ENCODE measurements around the gene KLC1.

KLC1 gene

GRCh38 chr14:103739793-103740501, 110.9 kb downstream of the KLC1 start:
- Mint-ChIP-seq H3K27ac (no peak overlapping the region), H3K4me3 (no peak overlapping the region), H3K36me3 (peaks cover 31% of the 10 kb centered on the region), H3K9me3 (no peaks in the 10 kb centered on the region), H3K4me1 (no peaks in the 10 kb centered on the region)
- ATAC-seq (no peak), DNase-seq (ENCODE audit: low spot score in 2 of 2) (no peak)

DNA sequence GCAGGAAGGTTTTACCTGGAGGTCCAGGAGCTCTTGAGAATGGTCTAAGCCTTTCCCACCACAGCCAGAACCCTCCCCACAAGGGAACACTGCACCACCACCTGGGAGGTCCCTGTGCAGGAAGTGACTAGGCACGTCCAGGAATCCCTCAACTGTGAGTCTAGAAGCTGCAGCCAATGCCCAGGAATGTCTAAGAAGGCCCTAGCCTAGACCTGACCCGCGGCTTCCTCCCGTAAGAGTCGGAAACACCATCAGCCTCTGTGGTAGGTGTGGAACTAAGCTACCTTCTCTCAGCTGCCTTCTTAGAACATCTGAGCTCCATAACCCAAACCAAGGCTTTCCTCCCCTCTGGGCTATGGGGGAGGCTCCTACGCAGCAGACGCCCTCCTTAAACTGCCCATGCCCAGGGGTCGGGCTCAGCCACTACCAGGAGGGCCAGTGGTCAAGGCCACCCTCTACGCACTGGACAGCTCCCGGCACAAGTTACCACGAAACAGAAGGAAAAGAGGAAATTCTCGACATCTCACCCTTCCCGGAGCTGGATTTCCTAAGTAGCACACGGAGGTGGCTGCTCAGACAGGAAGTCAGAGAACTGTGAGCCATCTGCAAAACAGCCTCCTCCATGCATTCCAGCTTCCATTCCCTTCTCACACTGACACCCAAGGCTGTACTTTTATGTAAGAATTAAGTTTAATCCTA, 112.1 kb downstream of the KLC1 start:
- Mint-ChIP-seq H3K36me3 (peaks cover 29% of the 10 kb centered on the region), H3K9me3 (no peaks in the 10 kb centered on the region), H3K4me1 (no peaks in the 10 kb centered on the region), H3K4me3 (no peak overlapping the region), H3K27ac (no peak overlapping the region)
- ATAC-seq (no peak), DNase-seq (ENCODE audit: low spot score in 2 of 2) (no peak)

GRCh38 chr14:103741876-103742275, 112.9 kb downstream of the KLC1 start:
- DNase-seq (ENCODE audit: low spot score in 2 of 2) (no peak), ATAC-seq (no peak)
- Mint-ChIP-seq H3K27ac (no peak overlapping the region), H3K4me1 (no peaks in the 10 kb centered on the region), H3K36me3 (peaks cover 29% of the 10 kb centered on the region), H3K4me3 (no peak overlapping the region), H3K9me3 (no peaks in the 10 kb centered on the region)

DNA sequence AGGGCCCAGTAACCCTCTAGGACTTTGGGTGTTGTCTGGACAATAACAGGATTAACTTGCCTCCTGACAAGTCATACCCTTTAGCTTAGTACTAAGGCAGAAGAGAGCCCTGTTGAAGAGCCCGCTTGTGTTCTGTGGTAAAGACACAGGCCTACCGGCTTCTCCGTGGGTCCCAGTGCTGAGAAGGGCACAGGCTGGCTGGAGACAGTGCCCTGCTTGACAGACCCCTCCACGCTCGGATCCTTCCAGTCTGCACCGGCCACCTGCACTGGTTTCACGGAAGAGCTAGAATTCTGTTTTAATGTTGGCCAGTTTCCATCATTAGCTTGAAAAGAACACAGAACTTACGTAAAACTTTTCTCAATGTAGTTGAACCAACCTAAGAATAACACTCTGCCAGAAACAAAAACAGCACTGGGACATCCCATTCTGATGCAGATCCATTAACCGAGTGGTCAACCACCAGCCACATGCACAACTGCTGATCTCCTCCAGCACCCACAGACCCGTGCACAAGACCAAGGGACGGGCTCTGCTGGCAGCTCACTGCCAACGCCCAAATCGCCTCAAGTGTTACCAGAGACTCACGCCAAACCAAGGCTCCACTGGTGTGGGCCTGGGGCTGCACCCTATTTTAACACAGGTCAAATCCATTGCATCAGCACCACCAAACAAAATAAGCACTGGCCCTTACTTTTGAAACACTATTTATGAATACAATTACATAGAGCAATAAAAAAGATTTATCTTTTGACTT, 113.7 kb downstream of the KLC1 start:
- no peak for ATAC-seq
- DNase-seq (ENCODE audit: low spot score in 2 of 2) = no peak
- H3K36me3 Mint-ChIP-seq = peaks cover 25% of the 10 kb centered on the region
- H3K4me3 Mint-ChIP-seq = no peak overlapping the region
- no peaks in the 10 kb centered on the region for H3K4me1 Mint-ChIP-seq
- no peak overlapping the region for H3K27ac Mint-ChIP-seq
- no peaks in the 10 kb centered on the region for H3K9me3 Mint-ChIP-seq

- H3K4me3 Mint-ChIP-seq = no peak overlapping the region
- H3K27ac Mint-ChIP-seq = no peak overlapping the region
- H3K4me1 Mint-ChIP-seq = peaks cover 9% of the 10 kb centered on the region
- no peaks in the 10 kb centered on the region for H3K9me3 Mint-ChIP-seq
- DNase-seq (ENCODE audit: low spot score in 2 of 2) (no peak), ATAC-seq (no peak)
- H3K36me3 Mint-ChIP-seq = peaks cover 15% of the 10 kb centered on the region
Measured at GRCh38 chr14:103743691-103744090, 114.7 kb downstream of the KLC1 start.

DNA sequence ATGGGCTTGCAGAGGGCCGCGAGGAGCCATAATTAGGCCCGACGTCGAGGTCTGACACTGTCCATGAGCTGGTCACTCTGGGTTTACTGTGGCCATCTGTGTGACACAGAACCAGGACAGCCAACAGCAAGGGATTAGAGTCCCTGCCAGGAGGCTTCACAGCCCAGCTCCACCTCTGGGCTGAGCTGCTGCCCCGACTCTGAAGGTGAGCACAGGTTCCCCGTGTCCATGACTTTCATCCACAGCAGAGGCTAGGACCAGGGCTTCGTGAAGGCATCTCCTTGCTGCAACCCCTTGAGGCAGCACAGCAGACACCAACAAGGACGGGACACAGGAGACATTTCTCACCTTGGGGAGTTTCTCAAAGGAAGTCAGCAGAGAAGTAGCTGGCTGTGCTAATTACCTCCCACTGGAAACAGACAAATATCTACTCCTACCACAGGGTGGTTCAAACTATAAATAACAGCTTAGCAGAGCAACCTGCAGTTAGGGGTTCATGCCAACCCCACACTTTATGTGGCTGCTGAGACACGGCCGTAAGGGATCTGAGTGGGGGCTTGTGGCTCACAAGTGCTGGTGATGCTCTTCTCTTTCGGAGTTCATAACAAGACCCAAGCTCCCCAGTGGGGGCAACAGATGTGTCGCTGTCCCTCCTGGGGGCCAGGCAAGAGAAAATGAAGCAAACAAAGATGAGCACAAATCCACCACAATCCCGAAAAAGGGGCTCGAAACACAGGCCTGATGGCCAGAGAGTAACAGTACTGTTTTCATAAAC, 115.8 kb downstream of the KLC1 start:
- ATAC-seq = no peak
- Mint-ChIP-seq H3K9me3 (no peaks in the 10 kb centered on the region), H3K36me3 (peaks cover 17% of the 10 kb centered on the region), H3K27ac (peak overlapping the region; percentile 56), H3K4me3 (no peak overlapping the region), H3K4me1 (peaks cover 11% of the 10 kb centered on the region)
- no peak for DNase-seq (ENCODE audit: low spot score in 2 of 2)

- Mint-ChIP-seq H3K4me1 (peaks cover 11% of the 10 kb centered on the region), H3K36me3 (peaks cover 16% of the 10 kb centered on the region), H3K27ac (no peak overlapping the region), H3K9me3 (no peaks in the 10 kb centered on the region), H3K4me3 (no peak overlapping the region)
- DNase-seq (ENCODE audit: low spot score in 2 of 2) (no peak), ATAC-seq (no peak)
Measured at GRCh38 chr14:103745424-103745823, 116.4 kb downstream of the KLC1 start.

DNA sequence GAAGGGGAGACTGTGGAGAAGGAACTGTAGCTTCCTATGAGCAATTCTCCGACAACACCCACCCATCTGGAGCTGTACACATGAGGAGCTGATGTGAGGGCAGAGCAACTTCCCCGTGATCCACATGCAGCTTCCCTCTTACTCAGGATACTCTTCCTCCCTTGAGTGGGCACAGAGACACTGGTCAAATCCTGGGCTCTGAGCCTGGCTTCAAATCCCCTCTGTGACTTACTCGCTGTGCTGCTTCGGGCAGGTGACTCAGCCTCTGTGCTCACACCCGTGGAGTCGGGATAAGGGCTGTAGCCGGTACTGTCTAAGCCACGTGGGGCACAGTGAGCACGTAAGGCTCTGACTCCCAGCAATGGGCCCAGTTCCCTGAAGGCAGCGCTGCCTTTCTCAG, 117.7 kb downstream of the KLC1 start:
- peaks cover 11% of the 10 kb centered on the region for H3K4me1 Mint-ChIP-seq
- H3K27ac Mint-ChIP-seq = no peak overlapping the region
- DNase-seq (ENCODE audit: low spot score in 2 of 2) = no peak
- H3K9me3 Mint-ChIP-seq = no peaks in the 10 kb centered on the region
- peaks cover 11% of the 10 kb centered on the region for H3K36me3 Mint-ChIP-seq
- H3K4me3 Mint-ChIP-seq = no peak overlapping the region
- no peak for ATAC-seq

- ATAC-seq (peak; percentile 97), DNase-seq (ENCODE audit: low spot score in 2 of 2) (peak in 1 of 2 donors; percentile 65)
- no peaks in the 10 kb centered on the region for H3K9me3 Mint-ChIP-seq
- H3K27ac Mint-ChIP-seq = peak overlapping the region; percentile 56
- H3K36me3 Mint-ChIP-seq = peaks cover 23% of the 10 kb centered on the region
- no peak overlapping the region for H3K4me3 Mint-ChIP-seq
- peaks cover 11% of the 10 kb centered on the region for H3K4me1 Mint-ChIP-seq
Measured at GRCh38 chr14:103748534-103748857, 119.5 kb downstream of the KLC1 start.

GRCh38 chr14:103749452-103749851, 120.4 kb downstream of the KLC1 start:
- no peak for DNase-seq (ENCODE audit: low spot score in 2 of 2)
- Mint-ChIP-seq H3K4me1 (peaks cover 11% of the 10 kb centered on the region), H3K27ac (peak overlapping the region; percentile 37), H3K36me3 (peaks cover 31% of the 10 kb centered on the region), H3K9me3 (no peaks in the 10 kb centered on the region), H3K4me3 (no peak overlapping the region)
- no peak for ATAC-seq

DNA sequence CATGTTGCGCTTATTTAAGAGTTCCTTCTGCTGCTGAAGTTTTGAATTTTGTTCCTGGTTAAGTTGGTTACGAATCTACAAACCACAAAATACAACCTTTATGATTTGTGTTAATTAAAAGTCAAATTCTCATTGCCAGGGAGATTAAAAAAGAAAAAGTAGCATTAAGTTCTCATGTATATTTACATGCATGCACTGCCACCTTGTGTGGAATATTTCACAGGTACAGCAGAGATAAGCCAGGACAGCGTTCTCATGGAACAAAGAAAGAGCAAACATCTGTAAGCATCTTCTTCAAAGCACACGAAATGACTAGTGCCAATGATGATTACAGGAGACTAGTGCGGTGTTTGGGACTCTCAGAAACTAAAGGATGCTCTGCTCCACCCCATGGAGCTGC, 120.8 kb downstream of the KLC1 start:
- H3K27ac Mint-ChIP-seq = peak overlapping the region; percentile 37
- H3K9me3 Mint-ChIP-seq = no peaks in the 10 kb centered on the region
- no peak overlapping the region for H3K4me3 Mint-ChIP-seq
- peaks cover 31% of the 10 kb centered on the region for H3K36me3 Mint-ChIP-seq
- H3K4me1 Mint-ChIP-seq = peaks cover 11% of the 10 kb centered on the region
- ATAC-seq (no peak), DNase-seq (ENCODE audit: low spot score in 2 of 2) (no peak)
